ENCODE data around the gene NPFF. TPM values are rescaled to one million over a fixed set of nuclear protein-coding genes. Genes with fewer than 3 reads are reported as not detected.

NPFF gene
- polyA plus RNA-seq, 1 experiment: not detected

GRCh38 chr12:53495903-53496751 is 11.2 kb downstream of the NPFF start:
- no peaks in the 10 kb centered on the region for H3K27me3 ChIP-seq (ENCODE audit: control insufficient read depth, insufficient read depth, low read length)
- peak; percentile 50 for DNase-seq (ENCODE audit: low read depth)
- TF ChIP-seq CTCF (IDR thresholded peaks at IDR 0.05; ENCODE audit: insufficient read depth, low read depth, low read length): no peak
- H3K4me3 ChIP-seq (ENCODE audit: low read depth, low read length): peak overlapping the region; percentile 10; the same call in 1 of the 2 replicates
- POLR2A ChIA-PET: interaction anchor here (0.6 kb wide), 1 partner anchor 17 kb away, joined by 3 read pairs; no protein-coding TSS in a partner anchor
- CTCF ChIA-PET: interaction anchor here (0.6 to 0.7 kb wide), 2 partner anchors 18 to 144 kb away, joined by 3 read pairs; no protein-coding TSS in a partner anchor
- H3K36me3 ChIP-seq (ENCODE audit: control insufficient read depth, insufficient read depth, low read length): 0 out of 2 replicates have a peak, but pooled peaks cover 2% of the 10 kb centered on the region

GRCh38 chr12:53493610-53494391 is 13.5 kb downstream of the NPFF start:
- H3K36me3 ChIP-seq (ENCODE audit: control insufficient read depth, insufficient read depth, low read length): 0 out of 2 replicates have a peak, but pooled peaks cover 2% of the 10 kb centered on the region
- ChIA-PET POLR2A (no interaction called here), CTCF (interaction anchor here (0.7 to 1.5 kb wide), 4 partner anchors 15 to 73 kb away, joined by 3 to 6 read pairs (median 4); no protein-coding TSS in a partner anchor)
- H3K4me3 ChIP-seq (ENCODE audit: low read depth, low read length): peak overlapping the region; percentile 53
- no peaks in the 10 kb centered on the region for H3K27me3 ChIP-seq (ENCODE audit: control insufficient read depth, insufficient read depth, low read length)
- no peak for TF ChIP-seq CTCF (IDR thresholded peaks at IDR 0.05; ENCODE audit: insufficient read depth, low read depth, low read length)
- no peak for DNase-seq (ENCODE audit: low read depth)

GRCh38 chr12:53492830-53493609 is 14.3 kb downstream of the NPFF start:
- CTCF ChIA-PET: interaction anchor here (0.7 to 2.4 kb wide), 2 partner anchors 11 to 16 kb away, joined by 6 to 7 read pairs; no protein-coding TSS in a partner anchor

GRCh38 chr12:53492188-53492587 is 15.1 kb downstream of the NPFF start:
- DNase-seq (ENCODE audit: low read depth): no peak
- H3K36me3 ChIP-seq (ENCODE audit: control insufficient read depth, insufficient read depth, low read length): peaks cover 1% of the 10 kb centered on the region; the same call in 1 of the 2 replicates
- ChIA-PET POLR2A (interaction anchor here (0.6 kb wide), 2 partner anchors 9 to 64 kb away, joined by 7 to 8 read pairs; partner anchors contain the start of gene TARBP2), CTCF (interaction anchor here (1.9 to 2.4 kb wide), 2 partner anchors 10 to 16 kb away, joined by 4 to 7 read pairs; no protein-coding TSS in a partner anchor)
- no peak for TF ChIP-seq CTCF (IDR thresholded peaks at IDR 0.05; ENCODE audit: insufficient read depth, low read depth, low read length)
- H3K27me3 ChIP-seq (ENCODE audit: control insufficient read depth, insufficient read depth, low read length): no peaks in the 10 kb centered on the region
- peak overlapping the region; percentile 53 for H3K4me3 ChIP-seq (ENCODE audit: low read depth, low read length)

More at GRCh38 chr12:53492830-53493609, 14.3 kb downstream of the NPFF start:
- peak overlapping the region; percentile 53 for H3K4me3 ChIP-seq (ENCODE audit: low read depth, low read length)
- DNase-seq (ENCODE audit: low read depth): no peak
- TF ChIP-seq CTCF (IDR thresholded peaks at IDR 0.05; ENCODE audit: insufficient read depth, low read depth, low read length): no peak
- POLR2A ChIA-PET: no interaction called here
- 0 out of 2 replicates have a peak, but pooled peaks cover 2% of the 10 kb centered on the region for H3K36me3 ChIP-seq (ENCODE audit: control insufficient read depth, insufficient read depth, low read length)
- no peaks in the 10 kb centered on the region for H3K27me3 ChIP-seq (ENCODE audit: control insufficient read depth, insufficient read depth, low read length)
